Measurements from ENCODE around the gene PRAMEF20.
"Not testable (repeated sequence)": the region's sequence is repeated elsewhere in the genome, so short reads cannot be mapped to it uniquely, and the experiment has no call there.

PRAMEF20 gene

DNA sequence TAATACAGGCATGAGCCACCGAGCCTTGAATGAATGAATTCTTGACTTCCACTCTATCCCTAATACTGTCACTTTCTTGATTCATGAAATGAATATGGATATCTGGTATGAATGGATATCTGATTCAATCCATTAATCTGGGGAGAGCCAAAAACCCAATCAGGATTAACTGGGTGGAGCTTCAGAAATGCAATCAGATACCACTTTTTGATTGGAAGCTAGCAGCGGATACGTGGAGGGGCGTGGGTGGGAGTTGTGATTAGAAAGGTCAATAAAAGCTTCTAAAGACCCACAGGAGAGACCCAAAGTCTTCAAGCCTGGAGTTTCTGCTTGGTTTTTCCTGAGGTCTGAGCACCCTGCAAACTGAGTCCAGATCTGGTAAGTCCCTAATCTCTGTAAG, at the start of gene PRAMEF20:
Gene PRAMEF20, plus strand, starts transcription at position 301 of the 400 bp plus-strand sequence. CDS start 5,905 bp downstream, outside the sequence.
- DNase-seq (ENCODE audit: low read depth in 2 of 2) = not testable (repeated sequence)

DNA sequence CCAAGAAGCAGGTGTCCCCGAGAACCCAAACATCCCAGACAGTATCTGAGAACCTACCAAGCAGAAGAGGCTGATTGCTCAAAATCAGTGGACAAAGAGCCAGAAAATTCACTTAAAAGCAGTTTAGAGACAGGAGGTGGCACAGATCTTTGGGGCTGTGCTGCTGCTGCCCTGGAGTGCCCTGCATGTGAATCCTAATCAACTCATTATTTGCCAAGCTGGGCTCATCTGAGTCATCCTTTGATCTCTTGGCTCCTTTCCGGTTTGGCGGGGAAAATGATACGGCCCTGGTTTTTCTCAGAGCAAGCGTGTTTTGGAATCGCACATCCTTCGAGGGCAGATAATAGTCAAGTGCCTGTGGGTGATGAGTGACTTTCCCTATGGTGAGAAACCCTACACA, 47.9 kb upstream of the PRAMEF20 start:
- not testable (repeated sequence) for DNase-seq (ENCODE audit: low read depth in 2 of 2)

DNA sequence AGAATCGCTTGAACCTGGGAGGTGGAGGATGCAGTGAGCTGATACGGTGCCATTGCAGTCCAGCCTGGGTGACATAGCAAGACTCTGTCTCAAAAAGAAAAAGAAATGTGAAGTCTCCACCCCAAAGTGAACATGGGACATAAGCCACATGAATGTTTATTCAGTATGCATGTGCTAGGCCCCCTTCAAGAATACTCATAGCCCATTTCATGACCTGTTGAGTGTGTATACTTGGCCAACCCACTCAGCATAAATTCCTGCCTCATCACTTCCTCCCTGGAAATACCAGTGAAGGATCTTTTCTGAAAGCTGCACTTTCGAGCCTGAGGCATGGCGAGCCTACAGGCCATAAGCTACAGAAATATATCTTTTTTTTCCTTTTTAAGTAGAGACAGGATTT, 45.3 kb upstream of the PRAMEF20 start:
- not testable (repeated sequence) for DNase-seq (ENCODE audit: low read depth in 2 of 2)

DNA sequence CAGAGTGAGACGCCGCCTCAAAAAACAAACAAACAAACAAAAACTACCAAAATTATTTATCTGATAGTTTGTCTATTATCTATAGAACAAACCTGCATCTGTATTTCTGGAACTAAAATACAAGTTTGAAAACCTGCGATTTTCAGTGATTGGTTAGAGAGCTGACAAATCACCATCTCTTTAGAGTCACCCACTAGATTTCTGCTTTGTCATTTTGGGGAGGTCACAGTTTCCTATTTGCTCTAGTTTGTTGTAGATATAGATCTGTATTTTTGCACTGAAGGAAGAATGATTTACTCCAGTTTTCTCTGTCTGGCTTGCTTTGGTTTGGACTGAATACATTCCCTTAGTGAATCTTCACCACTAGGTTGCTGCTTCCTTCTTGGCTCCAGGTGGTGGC, 43.7 kb upstream of the PRAMEF20 start:
- DNase-seq (ENCODE audit: low read depth in 2 of 2) = not testable (repeated sequence)

DNA sequence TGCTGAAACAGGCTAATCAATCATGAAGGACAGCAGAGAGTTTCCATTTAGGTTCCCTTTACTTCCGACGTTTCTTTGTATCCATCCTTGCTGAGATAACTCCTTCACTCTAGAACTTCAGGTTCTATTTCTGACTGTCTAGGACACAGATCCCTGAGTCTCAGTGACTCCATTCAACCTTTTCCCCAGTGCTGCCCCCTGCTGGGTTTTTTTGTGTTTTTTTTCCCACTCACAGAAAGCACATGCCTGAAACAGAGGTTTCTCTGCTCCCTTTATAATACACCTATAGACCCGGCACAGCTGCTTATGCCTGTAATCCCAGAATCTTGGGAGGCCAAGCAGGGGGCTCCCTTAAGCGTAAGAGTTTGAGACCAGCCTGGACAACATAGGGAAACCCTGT, 41.7 kb upstream of the PRAMEF20 start:
- DNase-seq (ENCODE audit: low read depth in 2 of 2) = peak in 1 of 2 donors; percentile 9

DNA sequence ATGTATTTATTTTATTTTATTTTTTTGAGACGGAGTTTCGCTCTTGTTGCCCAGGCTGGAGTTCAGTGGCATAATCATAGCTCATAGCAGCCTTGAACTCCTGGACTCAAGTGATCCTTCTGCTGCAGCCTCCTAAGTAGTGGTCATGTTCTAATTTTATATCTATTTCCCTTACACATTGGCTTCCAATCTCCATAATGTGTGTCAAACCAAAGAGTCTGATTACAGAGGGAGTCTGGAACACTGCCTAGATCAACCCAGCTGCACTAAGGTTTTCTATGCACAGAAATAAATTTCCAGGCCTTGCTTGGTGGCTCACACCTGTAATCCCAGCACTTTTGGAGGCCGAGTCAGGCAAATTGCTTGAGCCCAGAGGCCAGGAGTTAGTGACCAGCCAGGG, 31.3 kb upstream of the PRAMEF20 start:
- not testable (repeated sequence) for DNase-seq (ENCODE audit: low read depth in 2 of 2)

DNA sequence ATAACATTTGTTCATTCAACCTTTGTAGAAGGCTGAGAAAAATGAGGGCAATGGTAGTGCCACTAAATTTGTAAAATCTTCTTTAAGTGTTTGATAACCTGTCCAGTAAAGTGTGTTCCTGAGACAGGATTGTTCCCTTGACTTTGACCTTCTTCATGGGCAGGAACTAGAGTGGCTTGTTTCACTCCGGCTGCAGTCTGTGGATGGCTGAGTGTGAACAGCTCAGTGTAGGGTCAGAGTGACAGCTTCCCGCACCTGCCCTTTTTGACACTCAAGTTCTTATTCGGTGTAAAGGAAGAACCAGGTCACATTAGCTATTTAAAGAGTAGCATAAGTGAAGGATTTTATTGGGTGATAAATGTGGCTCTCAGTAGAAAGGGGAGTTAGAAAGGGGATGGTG, 29.9 kb upstream of the PRAMEF20 start:
- not testable (repeated sequence) for DNase-seq (ENCODE audit: low read depth in 2 of 2)

DNA sequence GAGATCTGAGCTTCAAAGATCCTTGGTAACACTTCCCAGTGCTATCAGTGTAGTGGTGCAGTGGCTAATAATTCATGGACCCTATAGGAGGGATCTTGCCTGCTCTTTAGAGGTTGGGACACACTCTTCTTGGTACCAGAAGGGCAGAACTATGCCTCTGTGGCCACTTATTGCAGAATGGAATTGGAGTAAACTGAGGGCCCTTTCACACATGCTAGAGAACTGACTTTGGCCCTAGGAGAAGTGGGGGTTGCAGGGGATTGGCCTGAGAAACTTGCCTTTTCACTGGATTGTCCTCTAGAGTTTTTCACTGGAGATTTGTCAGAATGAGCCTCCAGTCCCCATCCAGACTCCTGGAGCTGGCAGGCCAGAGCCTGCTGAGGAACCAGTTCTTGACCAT, 20.9 kb upstream of the PRAMEF20 start, which contains the start of gene PRAMEF17:
Gene PRAMEF17, plus strand, starts transcription at position 301 of the 400 bp plus-strand sequence. Its CDS starts 26 bp downstream, at position 327.
- DNase-seq (ENCODE audit: low read depth in 2 of 2) = not testable (repeated sequence)

DNA sequence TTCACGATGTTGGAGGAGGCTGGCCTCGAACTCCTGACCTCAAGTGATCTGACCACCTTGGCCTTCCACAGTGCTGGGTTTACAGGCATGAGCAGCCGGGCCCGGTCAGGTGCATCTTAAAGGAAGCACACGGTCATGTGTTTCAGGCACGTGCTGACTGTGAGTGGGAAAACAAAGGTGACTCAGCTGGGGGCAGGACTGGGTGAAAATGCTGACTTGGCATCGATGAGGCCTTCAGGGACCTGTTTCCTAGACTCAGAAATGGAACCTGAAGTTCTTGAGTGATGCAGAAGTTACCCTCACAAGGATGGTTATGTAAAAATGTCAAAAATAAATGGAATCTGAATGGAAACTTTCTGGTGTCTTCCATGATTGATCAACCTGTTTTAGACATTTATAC, 17.2 kb upstream of the PRAMEF20 start:
- DNase-seq (ENCODE audit: low read depth in 2 of 2) = not testable (repeated sequence)

DNA sequence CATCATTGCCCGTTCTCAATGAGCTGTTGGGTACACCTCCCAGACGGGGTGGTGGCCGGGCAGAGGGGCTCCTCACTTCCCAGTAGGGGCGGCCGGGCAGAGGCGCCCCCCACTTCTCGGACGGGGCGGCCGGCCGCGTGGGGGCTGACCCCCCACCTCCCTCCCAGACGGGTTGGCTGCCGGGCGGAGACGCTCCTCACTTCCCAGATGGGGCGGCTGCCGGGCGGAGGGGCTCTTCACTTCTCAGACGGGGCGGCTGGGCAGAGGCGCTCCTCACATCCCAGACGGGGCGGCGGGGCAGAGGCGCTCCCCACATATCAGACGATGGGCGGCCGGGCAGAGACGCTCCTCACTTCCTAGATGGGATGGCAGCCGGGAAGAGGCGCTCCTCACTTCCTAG, 15.5 kb upstream of the PRAMEF20 start:
- not testable (repeated sequence) for DNase-seq (ENCODE audit: low read depth in 2 of 2)

DNA sequence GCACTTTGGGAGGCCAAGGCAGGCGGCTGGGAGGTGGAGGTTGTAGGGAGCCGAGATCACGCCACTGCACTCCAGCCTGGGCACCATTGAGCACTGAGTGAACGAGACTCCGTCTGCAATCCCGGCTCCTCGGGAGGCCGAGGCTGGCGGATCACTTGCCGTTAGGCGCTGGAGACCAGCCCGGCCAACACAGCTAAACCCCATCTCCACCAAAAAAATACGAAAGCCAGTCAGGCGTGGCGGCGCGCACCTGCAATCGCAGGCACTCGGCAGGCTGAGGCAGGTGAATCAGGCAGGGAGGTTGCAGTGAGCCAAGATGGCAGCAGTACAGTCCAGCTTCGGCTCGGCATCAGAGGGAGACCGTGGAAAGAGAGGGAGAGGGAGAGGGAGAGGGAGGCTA, 14.9 kb upstream of the PRAMEF20 start:
- DNase-seq (ENCODE audit: low read depth in 2 of 2) = not testable (repeated sequence)

DNA sequence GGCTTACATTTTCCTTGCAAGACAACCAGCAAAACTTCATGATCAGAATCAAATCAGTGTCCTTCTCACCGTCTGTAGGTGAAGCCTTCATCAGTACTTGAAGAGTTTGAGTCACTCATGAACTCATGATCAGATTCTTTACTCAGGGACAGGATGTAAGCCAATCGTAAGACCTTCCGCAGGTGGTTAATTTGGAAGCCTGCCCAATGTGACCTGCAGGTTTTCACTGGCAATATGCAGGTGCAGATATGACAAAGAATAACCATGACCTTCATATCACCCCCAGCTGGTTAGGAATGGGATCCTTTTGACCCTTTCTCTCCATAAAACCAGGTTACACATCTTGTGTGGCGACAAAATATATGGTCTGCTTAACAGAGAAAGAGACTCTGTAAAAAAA, 2.4 kb upstream of the PRAMEF20 start:
- DNase-seq (ENCODE audit: low read depth in 2 of 2) = no peak

DNA sequence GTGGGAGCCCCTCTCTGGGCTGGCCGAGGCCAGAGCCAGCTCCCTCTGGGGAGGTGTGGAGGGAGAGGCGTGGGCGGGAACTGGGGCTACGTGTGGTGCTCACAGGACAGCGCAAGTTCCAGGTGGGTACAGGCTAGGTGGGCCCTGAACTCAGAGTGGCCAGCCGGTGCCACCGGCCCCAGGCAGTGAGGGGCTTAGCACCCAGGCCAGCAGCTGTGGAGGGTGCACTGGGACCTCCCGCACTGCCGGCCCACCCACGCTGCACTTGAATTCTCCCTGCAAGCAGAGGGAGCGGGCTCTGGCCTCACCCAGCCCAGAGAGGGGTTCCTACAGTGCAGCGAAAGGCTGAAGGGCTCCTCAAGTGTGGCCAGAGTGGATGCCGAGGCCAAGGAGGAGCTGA, 20.2 kb downstream of the PRAMEF20 start:
- DNase-seq (ENCODE audit: low read depth in 2 of 2) = no peak

DNA sequence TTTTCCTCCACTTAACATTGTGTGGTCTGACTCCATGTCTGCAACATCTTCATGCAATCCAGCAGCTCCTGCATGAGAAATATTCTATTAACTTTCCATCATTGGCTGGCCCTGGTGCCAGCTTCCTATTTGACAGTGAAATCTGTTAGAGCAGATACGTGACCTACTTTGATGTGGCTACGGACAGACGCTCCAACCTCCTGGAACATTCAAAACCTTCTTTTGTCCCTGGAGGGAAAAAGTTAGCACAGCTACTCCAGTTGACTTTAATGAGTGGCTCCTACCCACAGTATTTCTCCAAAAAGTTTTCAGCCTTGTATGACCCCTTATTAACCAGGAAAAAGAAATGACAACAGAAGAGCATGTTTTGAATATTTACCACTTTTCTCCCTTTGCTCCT, 22.0 kb downstream of the PRAMEF20 start:
- no peak for DNase-seq (ENCODE audit: low read depth in 2 of 2)

DNA sequence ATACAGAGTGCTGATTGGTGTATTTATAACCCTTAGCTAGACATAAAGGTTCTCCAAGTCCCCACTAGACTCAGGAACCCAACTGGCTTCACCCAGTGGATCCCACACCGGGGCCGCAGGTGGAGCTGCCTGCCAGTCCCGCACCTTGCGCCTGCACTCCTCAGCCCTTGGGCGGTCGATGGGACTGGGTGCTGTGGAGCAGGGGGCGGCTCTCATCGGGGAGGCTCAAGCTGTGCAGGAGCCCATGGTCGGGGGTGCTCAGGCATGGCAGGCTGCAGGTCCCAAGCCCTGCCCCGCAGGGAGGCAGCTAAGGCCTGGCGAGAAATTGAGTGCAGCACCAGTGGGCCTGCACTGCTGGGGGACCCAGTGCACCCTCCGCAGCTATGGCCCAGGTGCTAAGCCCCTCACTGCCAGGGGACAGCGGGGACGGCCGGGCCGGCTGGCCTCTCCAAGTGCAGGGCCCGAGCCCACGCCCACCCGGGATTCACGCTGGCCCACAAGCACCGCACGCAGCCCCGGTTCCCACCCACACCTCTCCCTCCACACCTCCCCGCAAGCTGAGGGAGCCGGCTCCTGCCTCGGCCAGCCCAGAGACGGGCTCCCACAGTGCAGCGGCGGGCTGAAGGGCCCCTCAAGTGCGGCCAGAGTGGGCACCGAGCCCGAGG, 23.6 kb downstream of the PRAMEF20 start:
- not testable (repeated sequence) for DNase-seq (ENCODE audit: low read depth in 2 of 2)

DNA sequence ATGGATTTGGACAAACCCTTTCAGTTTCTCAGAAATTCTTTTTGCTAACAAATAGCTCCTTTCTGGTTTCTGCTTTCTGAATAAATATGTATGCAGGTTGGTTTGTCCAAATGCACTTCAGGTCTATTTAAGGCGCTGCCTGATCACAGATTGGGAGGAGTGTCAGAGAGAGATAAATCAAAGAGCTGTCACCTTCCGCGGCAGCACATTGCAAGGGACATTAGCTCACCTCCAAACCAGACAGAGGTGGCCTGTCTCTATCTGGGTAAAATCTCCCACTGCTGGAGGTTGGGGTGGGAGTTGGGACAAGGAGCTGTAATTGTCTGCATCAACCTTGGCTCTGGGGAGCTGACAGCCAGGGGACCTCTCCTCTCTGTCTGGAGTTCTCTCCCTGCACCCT, 25.2 kb downstream of the PRAMEF20 start:
- no peak for DNase-seq (ENCODE audit: low read depth in 2 of 2)

DNA sequence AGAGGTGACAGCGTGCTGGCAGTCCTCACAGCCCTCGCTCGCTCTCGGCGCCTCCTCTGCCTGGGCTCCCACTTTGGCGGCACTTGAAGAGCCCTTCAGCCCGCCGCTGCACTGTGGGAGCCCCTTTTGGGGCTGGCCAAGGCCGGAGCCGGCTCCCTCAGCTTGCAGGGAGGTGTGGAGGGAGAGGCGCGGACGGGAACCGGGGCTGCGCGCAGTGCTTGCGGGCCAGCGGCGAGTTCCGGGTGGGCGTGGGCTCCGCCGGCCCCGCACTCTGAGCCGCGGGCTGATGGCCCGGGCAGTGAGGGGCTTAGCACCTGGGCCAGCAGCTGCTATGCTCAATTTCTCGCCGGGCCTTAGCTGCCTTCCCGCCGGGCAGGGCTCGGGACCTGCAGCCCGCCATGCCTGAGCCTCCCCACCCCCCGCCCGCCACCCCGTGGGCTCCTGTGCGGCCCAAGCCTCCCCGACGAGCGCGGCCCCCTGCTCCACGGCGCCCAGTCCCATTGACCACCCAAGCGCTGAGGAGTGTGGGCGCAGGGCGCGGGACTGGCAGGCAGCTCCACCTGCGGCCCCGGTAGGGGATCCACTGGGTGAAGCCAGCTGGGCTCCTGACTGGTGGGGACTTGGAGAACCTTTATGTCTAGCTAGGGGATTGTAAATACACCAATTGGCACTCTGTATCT, 29.0 kb downstream of the PRAMEF20 start:
- not testable (repeated sequence) for DNase-seq (ENCODE audit: low read depth in 2 of 2)

DNA sequence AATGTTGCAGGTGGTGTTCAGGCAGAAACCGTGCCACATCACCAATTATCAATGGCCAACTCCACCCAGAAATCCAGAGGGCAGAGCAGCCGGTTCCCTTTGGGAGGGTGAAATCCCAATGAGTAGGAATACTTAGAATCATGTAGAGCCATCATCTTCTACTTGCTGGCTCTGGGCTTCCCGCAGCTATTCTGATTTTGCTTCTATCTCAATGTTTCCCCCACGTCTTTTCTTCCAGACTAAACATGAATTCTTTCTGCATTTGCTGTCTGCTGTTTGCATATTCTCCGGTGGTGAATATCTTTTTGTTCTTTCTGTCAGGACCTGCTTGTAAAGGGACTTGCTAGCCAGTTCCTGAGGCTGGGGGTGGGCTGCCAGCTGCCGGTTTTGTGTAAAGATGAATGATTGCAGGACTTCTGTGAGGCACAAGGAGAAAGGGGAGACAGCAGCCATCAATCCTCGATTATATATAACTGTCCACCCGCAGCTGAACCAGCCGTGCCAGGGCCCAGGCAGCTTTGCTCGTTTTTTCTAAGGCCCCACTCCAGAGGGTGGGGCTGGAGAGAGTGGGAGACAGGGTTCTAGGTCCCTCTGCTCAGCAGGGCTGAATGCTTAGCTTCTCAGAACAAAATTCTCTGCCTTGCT, 33.2 kb downstream of the PRAMEF20 start:
- DNase-seq (ENCODE audit: low read depth in 2 of 2) = no peak

DNA sequence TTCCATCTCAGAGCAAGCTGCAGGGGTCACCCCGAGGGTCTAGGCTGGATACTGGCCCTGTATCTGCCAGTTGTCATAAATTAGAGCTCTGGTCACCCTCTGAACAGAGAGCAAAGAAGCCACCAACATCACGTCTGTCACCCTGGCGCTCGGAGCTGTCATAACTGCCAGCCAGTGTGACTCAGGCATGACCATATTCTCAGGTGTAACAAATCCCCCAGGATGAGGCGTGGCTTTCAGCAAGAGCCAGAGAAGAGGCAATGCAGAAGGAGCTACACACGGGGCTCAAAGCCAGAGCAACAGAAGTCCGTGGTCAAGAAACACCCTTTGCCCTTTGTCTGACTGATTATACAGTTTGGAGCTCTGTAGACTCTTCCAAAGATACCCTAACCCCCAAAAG, 40.0 kb downstream of the PRAMEF20 start:
- DNase-seq (ENCODE audit: low read depth in 2 of 2) = no peak

DNA sequence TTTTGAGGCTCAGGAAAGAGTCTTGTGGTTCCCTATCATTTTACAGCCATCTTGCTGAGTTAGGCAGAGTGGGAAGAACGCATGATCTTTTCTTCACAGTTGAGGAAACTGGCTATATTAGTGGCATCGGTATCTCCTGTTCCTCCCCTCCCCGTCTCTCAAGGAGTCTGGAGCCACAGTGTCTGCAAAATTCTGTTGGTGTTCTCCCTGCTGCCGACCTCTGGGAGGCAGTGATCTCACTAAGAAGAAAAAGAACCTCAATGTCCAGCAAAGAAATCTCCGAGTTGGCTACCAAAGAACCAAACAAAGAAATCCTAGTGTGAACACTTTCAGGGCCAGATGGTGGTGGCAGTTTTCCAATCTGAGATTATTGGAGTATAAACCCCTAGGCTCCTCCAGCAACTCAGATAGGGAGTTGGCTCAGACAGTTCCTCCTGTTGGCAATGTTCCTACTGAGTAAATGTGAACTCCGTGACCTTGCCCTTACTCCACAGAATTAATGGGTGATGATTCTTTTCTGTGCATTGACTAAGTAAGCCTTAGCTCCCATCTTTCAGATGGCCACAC, 41.2 kb downstream of the PRAMEF20 start:
- no peak for DNase-seq (ENCODE audit: low read depth in 2 of 2)

DNA sequence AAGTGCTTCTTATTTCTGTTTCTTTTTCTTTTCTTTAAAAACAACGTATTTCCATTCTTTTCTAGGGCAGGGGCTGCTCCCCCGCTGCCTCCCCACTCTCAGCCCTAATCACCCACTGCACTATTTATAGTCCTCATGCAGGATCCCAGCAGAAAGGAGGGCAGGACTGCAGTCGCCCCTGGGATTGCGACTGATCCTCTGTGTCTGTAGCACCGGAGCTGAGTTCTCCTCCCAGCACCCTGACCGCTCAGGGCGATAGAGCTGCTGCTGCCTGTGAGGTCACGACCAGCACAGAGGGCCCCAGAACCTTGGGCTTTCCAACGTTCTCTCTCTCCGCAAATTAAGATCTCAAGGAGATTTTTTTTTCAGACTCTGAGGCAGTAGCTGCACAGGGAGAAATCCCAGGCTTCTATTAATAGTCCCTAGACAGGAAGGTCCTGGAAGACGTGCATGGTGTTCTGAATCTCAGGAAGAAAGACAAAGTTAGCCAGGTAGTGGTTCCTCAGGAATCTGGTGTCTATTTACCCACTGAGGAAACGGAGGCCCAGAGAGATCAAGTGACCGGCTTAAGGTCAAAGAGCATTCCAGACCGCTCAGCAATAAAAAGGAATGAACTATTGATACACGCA, 46.8 kb downstream of the PRAMEF20 start:
- DNase-seq (ENCODE audit: low read depth in 2 of 2) = no peak

DNA sequence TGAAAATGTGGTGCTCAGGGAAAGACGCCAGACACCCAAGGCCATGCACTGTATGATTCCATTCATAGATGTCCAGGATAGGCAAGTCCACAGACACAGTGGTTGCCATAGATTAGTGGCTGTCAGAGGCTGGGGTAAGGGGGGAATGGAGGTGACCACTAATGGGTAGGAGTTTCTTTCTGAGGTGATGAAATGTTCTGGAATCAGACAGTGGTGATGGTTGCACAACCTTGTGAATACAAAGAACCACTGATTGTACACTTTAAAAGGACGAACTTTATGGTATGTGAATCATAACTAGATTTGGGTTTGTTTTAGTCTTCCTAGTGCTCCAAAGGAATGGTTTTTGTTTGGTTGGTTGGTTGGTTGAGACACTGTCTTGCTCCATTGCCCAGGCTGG, 51.7 kb downstream of the PRAMEF20 start:
- no peak for DNase-seq (ENCODE audit: low read depth in 2 of 2)
